Measurements from ENCODE around the gene ST14.

ST14 gene

DNA sequence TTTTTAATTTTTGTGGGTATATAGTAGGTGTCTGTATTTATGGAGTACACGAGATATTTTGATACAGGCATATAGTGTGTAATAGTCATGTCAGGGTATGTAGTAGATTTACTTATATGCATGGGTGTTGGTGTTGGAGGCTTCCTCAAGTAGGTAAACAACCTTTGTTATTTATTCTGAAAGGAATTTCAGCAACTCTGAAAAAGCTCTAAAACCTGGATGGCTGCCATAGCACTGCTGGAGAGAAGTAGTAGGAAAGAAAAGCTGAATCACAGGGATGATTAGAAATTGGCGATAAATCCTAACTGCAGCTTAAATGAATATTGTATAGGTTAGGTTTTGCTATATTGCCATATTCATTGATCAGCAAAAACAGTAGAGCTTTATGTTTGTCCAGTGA is 44.4 kb upstream of the ST14 start:
- TF ChIP-seq, protein P1, sequence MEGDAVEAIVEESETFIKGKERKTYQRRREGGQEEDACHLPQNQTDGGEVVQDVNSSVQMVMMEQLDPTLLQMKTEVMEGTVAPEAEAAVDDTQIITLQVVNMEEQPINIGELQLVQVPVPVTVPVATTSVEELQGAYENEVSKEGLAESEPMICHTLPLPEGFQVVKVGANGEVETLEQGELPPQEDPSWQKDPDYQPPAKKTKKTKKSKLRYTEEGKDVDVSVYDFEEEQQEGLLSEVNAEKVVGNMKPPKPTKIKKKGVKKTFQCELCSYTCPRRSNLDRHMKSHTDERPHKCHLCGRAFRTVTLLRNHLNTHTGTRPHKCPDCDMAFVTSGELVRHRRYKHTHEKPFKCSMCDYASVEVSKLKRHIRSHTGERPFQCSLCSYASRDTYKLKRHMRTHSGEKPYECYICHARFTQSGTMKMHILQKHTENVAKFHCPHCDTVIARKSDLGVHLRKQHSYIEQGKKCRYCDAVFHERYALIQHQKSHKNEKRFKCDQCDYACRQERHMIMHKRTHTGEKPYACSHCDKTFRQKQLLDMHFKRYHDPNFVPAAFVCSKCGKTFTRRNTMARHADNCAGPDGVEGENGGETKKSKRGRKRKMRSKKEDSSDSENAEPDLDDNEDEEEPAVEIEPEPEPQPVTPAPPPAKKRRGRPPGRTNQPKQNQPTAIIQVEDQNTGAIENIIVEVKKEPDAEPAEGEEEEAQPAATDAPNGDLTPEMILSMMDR (IDR thresholded peaks at IDR 0.05; ENCODE audit: unreplicated experiment in 3 of 3) = no peak
- Mint-ChIP-seq H3K27me3 (ENCODE audit: low read depth) (no peaks in the 10 kb centered on the region), H3K36me3 (ENCODE audit: low read depth) (peaks cover 53% of the 10 kb centered on the region), H3K27ac (no peak overlapping the region), H3K4me3 (no peak overlapping the region), H3K4me1 (no peaks in the 10 kb centered on the region), H3K9me3 (no peaks in the 10 kb centered on the region)

GRCh38 chr11:130118165-130118564 is 41.4 kb upstream of the ST14 start:
- TF ChIP-seq, protein P1 (IDR thresholded peaks at IDR 0.05; ENCODE audit: unreplicated experiment in 3 of 3) = no peak
- peaks cover 53% of the 10 kb centered on the region for H3K36me3 Mint-ChIP-seq (ENCODE audit: low read depth)

DNA sequence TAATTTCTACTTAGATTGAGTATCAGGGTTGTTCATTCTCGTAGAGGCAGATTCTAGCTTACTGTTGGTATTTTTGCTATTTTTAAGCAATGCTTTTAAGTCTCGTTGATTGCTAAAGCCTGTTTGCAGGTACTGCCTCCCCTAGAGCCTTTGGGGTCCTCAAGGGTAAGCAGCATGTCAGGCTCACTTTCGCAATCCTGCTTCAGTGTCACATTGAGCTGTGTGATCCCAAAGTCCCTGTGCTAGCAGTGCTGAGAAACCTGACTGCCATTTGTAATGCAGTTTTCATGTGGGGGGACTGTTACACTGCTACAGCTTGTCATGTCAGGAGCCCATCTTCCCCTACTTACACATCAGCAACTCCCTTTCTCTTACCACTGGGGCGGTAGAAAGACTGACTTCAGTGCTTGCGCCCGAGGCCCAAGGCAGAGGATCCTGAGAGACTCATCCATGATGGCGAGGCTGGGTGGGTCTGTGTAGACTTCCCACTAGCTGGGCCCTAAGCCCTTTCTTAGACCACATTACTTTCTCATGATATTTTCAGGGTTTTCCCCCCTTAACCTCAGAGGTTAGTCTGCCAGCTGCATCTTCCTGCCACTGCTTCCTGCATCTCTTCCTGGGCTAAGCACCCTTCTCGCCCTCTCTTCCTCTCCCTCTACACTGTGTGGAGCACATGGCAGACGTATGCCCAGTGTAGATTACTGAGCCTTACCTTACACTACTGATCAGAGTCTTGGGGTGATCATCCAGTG is 40.8 kb upstream of the ST14 start:
- Mint-ChIP-seq H3K36me3 (ENCODE audit: low read depth) (peaks cover 58% of the 10 kb centered on the region), H3K4me1 (peaks cover 3% of the 10 kb centered on the region), H3K27ac (no peak overlapping the region), H3K9me3 (no peaks in the 10 kb centered on the region), H3K4me3 (no peak overlapping the region), H3K27me3 (ENCODE audit: low read depth) (no peaks in the 10 kb centered on the region)
- TF ChIP-seq, protein P1 (IDR thresholded peaks at IDR 0.05; ENCODE audit: unreplicated experiment in 3 of 3) = no peak

More at GRCh38 chr11:130118165-130118564, 41.4 kb upstream of the ST14 start:
- no peaks in the 10 kb centered on the region for H3K4me1 Mint-ChIP-seq
- no peak overlapping the region for H3K27ac Mint-ChIP-seq
- no peaks in the 10 kb centered on the region for H3K27me3 Mint-ChIP-seq (ENCODE audit: low read depth)
- H3K9me3 Mint-ChIP-seq = no peaks in the 10 kb centered on the region
- H3K4me3 Mint-ChIP-seq = no peak overlapping the region

GRCh38 chr11:130120045-130120444 is 39.5 kb upstream of the ST14 start:
- peaks cover 13% of the 10 kb centered on the region for H3K4me1 Mint-ChIP-seq
- H3K4me3 Mint-ChIP-seq = no peak overlapping the region
- H3K27me3 Mint-ChIP-seq (ENCODE audit: low read depth) = no peaks in the 10 kb centered on the region
- H3K36me3 Mint-ChIP-seq (ENCODE audit: low read depth) = peaks cover 58% of the 10 kb centered on the region
- H3K9me3 Mint-ChIP-seq = no peaks in the 10 kb centered on the region
- TF ChIP-seq, protein P1 (IDR thresholded peaks at IDR 0.05; ENCODE audit: unreplicated experiment in 3 of 3) = no peak
- H3K27ac Mint-ChIP-seq = peak overlapping the region in 1 of 3 experiments; percentile 40

GRCh38 chr11:130121445-130121978 is 38.1 kb upstream of the ST14 start:
- H3K9me3 Mint-ChIP-seq = no peaks in the 10 kb centered on the region
- H3K27me3 Mint-ChIP-seq (ENCODE audit: low read depth) = no peaks in the 10 kb centered on the region
- no peak overlapping the region for H3K27ac Mint-ChIP-seq
- H3K4me1 Mint-ChIP-seq = peaks cover 13% of the 10 kb centered on the region
- TF ChIP-seq, protein P1 (IDR thresholded peaks at IDR 0.05; ENCODE audit: unreplicated experiment in 3 of 3) = no peak
- H3K36me3 Mint-ChIP-seq (ENCODE audit: low read depth) = peaks cover 59% of the 10 kb centered on the region
- no peak overlapping the region for H3K4me3 Mint-ChIP-seq

DNA sequence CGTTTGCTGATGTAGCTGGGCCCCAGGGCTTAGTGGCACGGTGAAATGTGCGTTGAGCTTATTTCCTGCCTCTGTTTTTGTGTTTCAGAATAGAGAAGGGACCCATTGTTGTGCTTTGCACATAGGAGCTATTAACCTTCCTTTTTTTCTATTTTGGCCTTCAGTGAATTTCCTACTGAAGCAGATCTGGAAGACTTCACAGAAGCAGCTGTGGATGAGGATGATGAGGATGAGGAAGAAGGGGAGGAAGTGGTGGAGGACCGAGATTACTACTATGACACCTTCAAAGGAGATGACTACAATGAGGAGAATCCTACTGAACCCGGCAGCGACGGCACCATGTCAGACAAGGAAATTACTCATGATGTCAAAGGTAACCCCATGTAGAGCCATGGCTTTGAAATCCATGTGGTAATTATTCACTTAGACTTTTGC is 37.4 kb upstream of the ST14 start:
- H3K36me3 Mint-ChIP-seq (ENCODE audit: low read depth) = peaks cover 64% of the 10 kb centered on the region
- no peaks in the 10 kb centered on the region for H3K9me3 Mint-ChIP-seq
- TF ChIP-seq, protein P1 (IDR thresholded peaks at IDR 0.05; ENCODE audit: unreplicated experiment in 3 of 3) = no peak
- peaks cover 13% of the 10 kb centered on the region for H3K4me1 Mint-ChIP-seq
- H3K4me3 Mint-ChIP-seq = no peak overlapping the region
- H3K27ac Mint-ChIP-seq = peak overlapping the region in 2 of 3 experiments; percentile 31 to 73
- no peaks in the 10 kb centered on the region for H3K27me3 Mint-ChIP-seq (ENCODE audit: low read depth)

Data from nephron (organoid).